H54 (cell line): ENCODE results near the gene EMX2.

ENCODE experiments used
- DNase-seq: peaks from one replicate; pipeline ENCODE4 v3.0.0; 2011; ENCODE audit warnings: low spot score, mixed read lengths; ENCODE audit not compliant: insufficient read length
- FAIRE-seq: peaks from 3 replicates; lab custom pipeline; 2011; peaks lifted over from hg19 to GRCh38; lab: Jason Lieb, UNC
- POLR2A ChIP-seq: IDR thresholded peaks from 2 replicates; pipeline ENCODE4 v1.6.1; 2011; ENCODE audit warnings: low read depth, mild to moderate bottlenecking, low read length

The EMX2 gene

DNA sequence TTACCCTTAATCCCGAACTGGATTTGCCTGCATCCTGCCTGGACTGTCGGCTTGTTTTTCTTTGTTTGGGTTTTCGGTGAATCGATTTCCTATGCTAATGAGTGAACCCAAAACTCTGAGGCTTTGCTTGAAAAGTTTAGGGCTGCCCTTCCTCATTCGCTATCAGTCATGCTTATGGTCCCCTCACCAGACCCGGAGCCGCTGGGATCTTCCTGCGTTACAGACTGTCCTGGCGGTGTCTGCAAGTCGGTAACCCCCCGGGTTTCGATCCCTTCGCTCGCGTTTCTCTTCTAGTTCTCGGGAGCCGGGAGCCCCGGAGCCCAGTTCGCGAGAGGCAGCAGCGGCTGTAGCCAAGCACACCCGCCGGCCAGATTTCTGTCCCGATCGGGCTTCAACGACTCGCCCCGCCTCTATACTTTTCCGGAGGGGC lies 2.2 kb downstream of the EMX2 start:
- no peak for FAIRE-seq

DNA sequence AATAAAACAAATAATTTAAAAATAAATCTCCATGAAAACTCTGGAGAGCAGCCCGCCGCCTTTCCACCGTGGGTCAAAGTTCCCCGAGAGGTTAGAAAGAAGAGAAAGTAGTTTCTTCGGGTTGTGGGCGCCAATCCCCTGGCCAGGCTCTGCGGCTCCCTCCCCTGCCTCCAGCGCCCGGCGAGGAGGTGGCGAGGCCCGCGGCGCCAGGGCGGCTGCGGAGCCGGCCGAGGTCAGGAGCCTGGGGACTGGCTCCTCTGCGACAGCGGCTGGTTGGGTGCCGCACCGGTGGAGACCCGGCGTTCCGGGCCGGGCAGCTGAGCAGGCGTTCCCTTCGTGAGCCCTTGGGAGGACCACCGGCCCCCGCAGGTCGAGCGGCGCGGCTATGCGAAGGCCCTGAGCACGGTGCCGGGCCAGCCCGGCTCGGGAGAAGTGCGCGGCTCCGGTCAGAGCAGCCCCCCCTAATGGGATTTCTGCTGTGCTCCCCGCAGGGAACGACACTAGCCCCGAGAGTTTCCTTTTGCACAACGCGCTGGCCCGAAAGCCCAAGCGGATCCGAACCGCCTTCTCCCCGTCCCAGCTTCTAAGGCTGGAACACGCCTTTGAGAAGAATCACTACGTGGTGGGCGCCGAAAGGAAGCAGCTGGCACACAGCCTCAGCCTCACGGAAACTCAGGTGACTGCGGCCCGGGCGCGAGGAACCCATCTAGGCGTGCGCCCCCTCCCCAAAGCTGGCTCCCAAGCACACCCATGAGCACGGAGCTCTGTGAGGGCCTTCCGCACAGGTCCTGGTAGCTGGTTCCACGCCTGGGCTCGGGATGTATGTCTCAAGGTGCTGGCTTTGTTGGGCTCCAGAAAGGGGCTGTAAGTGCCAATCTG lies 2.8 kb downstream of the EMX2 start:
- no peak for TF ChIP-seq POLR2A
- no peak for DNase-seq
- no peak for FAIRE-seq

More for the DNA sequence above, 2.2 kb downstream of the EMX2 start:
- no peak for DNase-seq
- no peak for TF ChIP-seq POLR2A

- no peak for DNase-seq
- FAIRE-seq, result no peak
- TF ChIP-seq POLR2A, result no peak
These were observed 3.6 kb downstream of the EMX2 start for GRCh38 chr10:117546020-117546580.

- TF ChIP-seq POLR2A, result no peak
- no peak for FAIRE-seq
These were observed 4.1 kb downstream of the EMX2 start for GRCh38 chr10:117546581-117547015.

DNA sequence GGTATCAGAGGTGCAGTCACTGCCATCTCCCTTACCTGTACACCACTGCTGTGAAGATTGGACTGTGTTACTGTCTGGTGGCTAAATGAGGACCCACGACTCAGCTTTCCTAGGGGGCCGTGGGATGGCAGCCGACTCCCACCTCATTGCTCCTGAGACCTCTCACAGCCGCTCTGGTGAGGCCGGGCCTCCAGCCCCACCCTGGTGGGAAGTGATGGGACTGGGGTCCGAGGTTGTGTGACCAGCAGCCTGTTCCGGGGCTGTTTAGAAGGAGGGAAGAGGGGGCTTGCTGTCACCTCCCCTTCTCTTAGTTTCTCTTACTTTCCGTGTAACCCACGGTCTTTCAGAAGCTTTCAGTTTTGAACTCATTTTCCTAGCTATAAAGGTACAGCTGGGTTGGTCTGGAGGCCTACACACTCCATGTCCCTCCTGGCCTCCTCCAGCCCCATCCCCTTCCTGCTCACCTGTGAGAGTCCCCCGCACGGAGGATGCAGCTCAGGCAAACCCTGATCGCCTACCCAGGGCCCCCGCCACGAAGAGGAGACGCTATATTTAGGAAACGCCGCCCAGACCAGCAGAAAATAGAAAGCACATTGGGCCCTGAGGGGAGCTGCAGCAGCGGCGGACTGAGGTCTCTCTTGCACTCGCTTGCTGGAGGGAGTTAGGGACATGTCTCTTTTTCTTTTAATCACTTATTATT lies 4.6 kb downstream of the EMX2 start:
- no peak for FAIRE-seq
- no peak for TF ChIP-seq POLR2A
- no peak for DNase-seq

More at GRCh38 chr10:117546581-117547015, 4.1 kb downstream of the EMX2 start:
- DNase-seq, result no peak

- no peak for TF ChIP-seq POLR2A
- no peak for DNase-seq
- FAIRE-seq, result no peak
These were observed 5.4 kb downstream of the EMX2 start for GRCh38 chr10:117547716-117548668.

DNA sequence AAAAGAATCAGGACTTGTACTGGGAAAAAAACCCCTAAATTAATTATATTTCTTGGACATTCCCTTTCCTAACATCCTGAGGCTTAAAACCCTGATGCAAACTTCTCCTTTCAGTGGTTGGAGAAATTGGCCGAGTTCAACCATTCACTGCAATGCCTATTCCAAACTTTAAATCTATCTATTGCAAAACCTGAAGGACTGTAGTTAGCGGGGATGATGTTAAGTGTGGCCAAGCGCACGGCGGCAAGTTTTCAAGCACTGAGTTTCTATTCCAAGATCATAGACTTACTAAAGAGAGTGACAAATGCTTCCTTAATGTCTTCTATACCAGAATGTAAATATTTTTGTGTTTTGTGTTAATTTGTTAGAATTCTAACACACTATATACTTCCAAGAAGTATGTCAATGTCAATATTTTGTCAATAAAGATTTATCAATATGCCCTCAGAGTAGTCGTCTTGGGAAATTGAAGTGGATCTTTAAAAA lies 6.6 kb downstream of the EMX2 start:
- DNase-seq, result no peak
- FAIRE-seq, result no peak
- TF ChIP-seq POLR2A, result no peak

- DNase-seq (no peak), FAIRE-seq (no peak)
- no peak for TF ChIP-seq POLR2A
These were observed 7.5 kb downstream of the EMX2 start for GRCh38 chr10:117550076-117550475.

DNA sequence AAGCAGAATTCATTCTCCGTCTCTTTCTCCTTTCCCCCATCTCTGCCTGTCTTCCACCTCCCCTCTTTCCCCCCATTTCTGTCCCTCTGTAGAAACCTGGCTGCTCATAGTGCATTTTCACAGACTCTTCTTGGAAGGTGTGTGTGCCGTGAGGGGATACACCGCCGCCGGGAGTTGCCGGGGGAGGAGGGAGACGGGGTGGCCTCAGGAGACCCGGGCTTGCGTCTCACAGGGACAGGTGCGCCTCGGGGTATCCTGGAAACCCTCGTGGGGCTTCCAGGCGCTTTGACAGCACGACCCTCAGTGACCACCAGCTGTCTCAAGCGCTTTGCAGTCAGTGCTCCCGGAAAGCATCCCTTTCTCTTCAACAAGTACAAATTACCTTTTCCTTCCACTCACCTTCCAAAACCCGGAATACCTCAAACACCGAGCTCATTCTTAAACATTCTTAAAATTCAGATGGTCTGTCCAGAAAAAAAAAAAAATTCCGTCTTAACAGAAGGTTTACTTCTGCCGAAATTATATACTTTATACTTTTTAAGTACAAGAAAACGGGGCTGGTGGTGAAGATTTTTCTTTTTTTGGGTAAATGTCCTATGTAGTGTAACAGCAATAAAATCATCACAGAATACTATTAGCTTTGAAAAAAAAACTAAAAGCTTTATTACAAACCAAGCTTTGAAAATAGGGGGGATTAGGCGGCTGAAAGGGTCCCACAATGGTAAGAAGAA lies 8.2 kb downstream of the EMX2 start:
- FAIRE-seq (no peak), DNase-seq (no peak)
- no peak for TF ChIP-seq POLR2A

DNA sequence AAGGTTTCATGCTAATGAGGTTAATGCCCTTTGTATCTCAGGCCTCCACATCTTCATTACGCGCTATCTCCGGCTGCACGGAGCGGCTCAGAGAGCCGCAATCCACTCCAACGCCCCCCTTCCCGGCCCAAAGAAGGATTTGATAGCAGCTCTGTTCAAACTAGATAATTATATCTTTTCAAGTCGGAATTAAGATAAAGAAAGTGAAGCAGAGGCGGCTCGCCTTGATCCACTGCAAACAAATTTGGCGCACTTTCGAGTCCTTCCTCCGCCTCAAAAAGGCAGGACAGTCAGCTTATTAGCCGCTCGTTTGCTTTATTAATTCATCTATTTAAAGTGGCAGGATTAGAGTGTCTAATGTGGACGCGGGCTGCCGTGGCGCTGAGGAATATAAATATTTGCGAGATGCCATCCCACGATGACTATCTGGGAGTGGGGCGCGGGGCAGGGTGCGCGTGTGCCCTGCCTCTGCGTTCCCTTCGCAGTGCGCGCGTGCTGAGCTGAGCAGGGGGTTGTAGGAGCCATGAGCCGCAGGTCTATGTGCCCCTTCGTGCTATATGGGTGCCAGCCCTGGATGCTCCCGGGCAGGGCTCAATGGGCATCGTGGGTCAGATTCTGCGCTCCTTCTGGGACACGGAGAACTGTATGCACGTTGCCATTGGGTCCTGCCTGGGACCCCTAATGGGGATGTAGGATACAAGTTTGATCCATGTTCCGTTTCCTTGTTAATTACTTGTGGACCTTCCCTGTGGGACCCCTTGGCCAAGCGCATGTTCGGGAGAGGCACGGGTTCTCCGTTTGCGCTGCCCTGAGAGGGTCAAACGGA lies 9.0 kb downstream of the EMX2 start:
- TF ChIP-seq POLR2A, result no peak
- DNase-seq (no peak), FAIRE-seq (no peak)

- TF ChIP-seq POLR2A, result no peak
- DNase-seq (no peak), FAIRE-seq (no peak)
These were observed 9.6 kb downstream of the EMX2 start for GRCh38 chr10:117552156-117552631.
